Measurements from ENCODE around the gene GLIS2.
"Not testable (repeated sequence)": the region's sequence is repeated elsewhere in the genome, so short reads cannot be mapped to it uniquely, and the experiment has no call there.

The GLIS2 gene

GRCh38 chr16:4342866-4343744 lies 27.2 kb downstream of the GLIS2 start:
- TF ChIP-seq EZH2phosphoT487 (IDR thresholded peaks at IDR 0.05; ENCODE audit: borderline replicate concordance) (no peak), CTCF (conservative IDR thresholded peaks at IDR 0.05; ENCODE audit: low read length) (no peak)
- Histone ChIP-seq H3K9me3 (ENCODE audit: insufficient read depth, low read depth, low read length) (no peaks in the 10 kb centered on the region), H3F3A (ENCODE audit: low read depth) (no peaks in the 10 kb centered on the region), H3K79me2 (ENCODE audit: insufficient read depth, low read length) (peaks cover 2% of the 10 kb centered on the region; the same call in 1 of the 2 replicates), H3K36me3 (ENCODE audit: insufficient read depth, low read length) (no peaks in the 10 kb centered on the region), H3K4me2 (ENCODE audit: low read depth, low read length, poor library complexity, severe bottlenecking) (no peak overlapping the region), H3K27me3 (ENCODE audit: insufficient read depth, low read length, poor library complexity, severe bottlenecking) (no peaks in the 10 kb centered on the region), H3K4me3 (ENCODE audit: low read length, poor library complexity, severe bottlenecking) (no peak overlapping the region), H3K9ac (ENCODE audit: low read depth, low read length, poor library complexity, severe bottlenecking) (no peak overlapping the region), H4K20me1 (ENCODE audit: insufficient read depth, low read length, poor library complexity, severe bottlenecking) (no peaks in the 10 kb centered on the region), H3K4me1 (ENCODE audit: insufficient read depth, low read length, poor library complexity, severe bottlenecking) (no peaks in the 10 kb centered on the region), H2AFZ (ENCODE audit: low read length) (no peak overlapping the region), H3K9me2 (replicated peaks; ENCODE audit: low read depth, low read length) (no peaks in the 10 kb centered on the region)

- H3K9me2 ChIP-seq (replicated peaks; ENCODE audit: low read depth, low read length); H3K9me3 ChIP-seq (ENCODE audit: insufficient read depth, low read depth, low read length); H4K20me1 ChIP-seq (ENCODE audit: insufficient read depth, low read length, poor library complexity, severe bottlenecking); H3F3A ChIP-seq (ENCODE audit: low read depth); H3K36me3 ChIP-seq (ENCODE audit: insufficient read depth, low read length); H3K27me3 ChIP-seq (ENCODE audit: insufficient read depth, low read length, poor library complexity, severe bottlenecking); H3K79me2 ChIP-seq (ENCODE audit: insufficient read depth, low read length); H3K4me1 ChIP-seq (ENCODE audit: insufficient read depth, low read length, poor library complexity, severe bottlenecking); H3K9ac ChIP-seq (ENCODE audit: low read depth, low read length, poor library complexity, severe bottlenecking); H3K4me3 ChIP-seq (ENCODE audit: low read length, poor library complexity, severe bottlenecking); H3K4me2 ChIP-seq (ENCODE audit: low read depth, low read length, poor library complexity, severe bottlenecking); H2AFZ ChIP-seq (ENCODE audit: low read length): not testable (repeated sequence)
Observed at GRCh38 chr16:4344300-4344982, 28.6 kb downstream of the GLIS2 start.

- no peak overlapping the region for H3K9ac ChIP-seq (ENCODE audit: low read depth, low read length, poor library complexity, severe bottlenecking)
- H3K36me3 ChIP-seq (ENCODE audit: insufficient read depth, low read length) = no peaks in the 10 kb centered on the region
Observed at GRCh38 chr16:4344983-4345835, 29.3 kb downstream of the GLIS2 start.

More at GRCh38 chr16:4344983-4345835, 29.3 kb downstream of the GLIS2 start:
- Histone ChIP-seq H3K4me2 (ENCODE audit: low read depth, low read length, poor library complexity, severe bottlenecking) (no peak overlapping the region), H3K9me2 (replicated peaks; ENCODE audit: low read depth, low read length) (no peaks in the 10 kb centered on the region), H3K79me2 (ENCODE audit: insufficient read depth, low read length) (peaks cover 17% of the 10 kb centered on the region; the same call in 1 of the 2 replicates), H3K4me3 (ENCODE audit: low read length, poor library complexity, severe bottlenecking) (no peak overlapping the region), H4K20me1 (ENCODE audit: insufficient read depth, low read length, poor library complexity, severe bottlenecking) (no peaks in the 10 kb centered on the region), H3F3A (ENCODE audit: low read depth) (no peaks in the 10 kb centered on the region), H3K4me1 (ENCODE audit: insufficient read depth, low read length, poor library complexity, severe bottlenecking) (no peaks in the 10 kb centered on the region), H3K9me3 (ENCODE audit: insufficient read depth, low read depth, low read length) (no peaks in the 10 kb centered on the region), H2AFZ (ENCODE audit: low read length) (no peak overlapping the region), H3K27me3 (ENCODE audit: insufficient read depth, low read length, poor library complexity, severe bottlenecking) (no peaks in the 10 kb centered on the region)
- TF ChIP-seq CTCF (conservative IDR thresholded peaks at IDR 0.05; ENCODE audit: low read length) = no peak

All from Loucy (cell line).